Hepatocyte (in vitro differentiated cells): ENCODE data around the gene CPVL.

Source experiments
- EZH2 ChIP-seq: fragments of 200-600 bp; sonication (generic); IDR thresholded peaks from 2 replicates; pipeline ENCODE4 v1.6.1; 2016; ENCODE audit warnings: antibody characterized with exemption, mild to moderate bottlenecking, borderline replicate concordance
- TF ChIP-seq, protein P1 (sequence below): fragments of 200-600 bp; sonication (generic); IDR thresholded peaks from 2 replicates; pipeline ENCODE4 v1.5.1; 2016; ENCODE audit warnings: antibody characterized with exemption, mild to moderate bottlenecking; ENCODE audit not compliant: poor library complexity

DNA sequence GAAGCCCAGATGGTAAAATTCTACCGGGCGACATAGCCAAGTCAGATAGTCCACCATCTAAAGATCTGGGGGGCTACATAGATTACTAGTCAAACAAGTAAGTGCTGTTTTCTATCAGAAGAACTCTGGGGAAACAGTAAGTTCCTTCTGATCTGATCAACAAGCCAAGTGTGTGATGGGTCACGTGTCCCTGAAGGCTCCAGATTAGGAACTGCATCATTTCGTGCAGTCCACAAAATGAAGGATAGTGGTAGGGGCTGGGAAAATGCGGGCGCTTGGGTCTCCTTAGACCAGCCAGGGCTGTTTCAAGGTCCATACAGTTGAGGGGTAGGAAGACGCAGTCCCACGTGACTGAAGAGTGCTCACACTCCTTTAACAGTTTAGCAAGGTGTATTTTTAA, 46.5 kb upstream of the CPVL start:
- TF ChIP-seq, protein P1, sequence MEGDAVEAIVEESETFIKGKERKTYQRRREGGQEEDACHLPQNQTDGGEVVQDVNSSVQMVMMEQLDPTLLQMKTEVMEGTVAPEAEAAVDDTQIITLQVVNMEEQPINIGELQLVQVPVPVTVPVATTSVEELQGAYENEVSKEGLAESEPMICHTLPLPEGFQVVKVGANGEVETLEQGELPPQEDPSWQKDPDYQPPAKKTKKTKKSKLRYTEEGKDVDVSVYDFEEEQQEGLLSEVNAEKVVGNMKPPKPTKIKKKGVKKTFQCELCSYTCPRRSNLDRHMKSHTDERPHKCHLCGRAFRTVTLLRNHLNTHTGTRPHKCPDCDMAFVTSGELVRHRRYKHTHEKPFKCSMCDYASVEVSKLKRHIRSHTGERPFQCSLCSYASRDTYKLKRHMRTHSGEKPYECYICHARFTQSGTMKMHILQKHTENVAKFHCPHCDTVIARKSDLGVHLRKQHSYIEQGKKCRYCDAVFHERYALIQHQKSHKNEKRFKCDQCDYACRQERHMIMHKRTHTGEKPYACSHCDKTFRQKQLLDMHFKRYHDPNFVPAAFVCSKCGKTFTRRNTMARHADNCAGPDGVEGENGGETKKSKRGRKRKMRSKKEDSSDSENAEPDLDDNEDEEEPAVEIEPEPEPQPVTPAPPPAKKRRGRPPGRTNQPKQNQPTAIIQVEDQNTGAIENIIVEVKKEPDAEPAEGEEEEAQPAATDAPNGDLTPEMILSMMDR, result no peak
- no peak for TF ChIP-seq EZH2
